HEK293 (cell line): Measurements from ENCODE around the gene MAPK8IP3.

Experiments
- CTCF ChIP-seq: fragments of 450-650 bp; formaldehyde crosslinking; IDR thresholded peaks from 2 replicates; pipeline ENCODE4 v1.5.1; 2016; ENCODE audit warnings: missing biosample characterization, missing genetic modification characterization
- ELK4 ChIP-seq: IDR thresholded peaks from 2 replicates; pipeline ENCODE4 v1.6.1; 2011; ENCODE audit warnings: mild to moderate bottlenecking, low read depth, low read length, borderline replicate concordance
- GLI2 ChIP-seq: fragments of 450-650 bp; formaldehyde crosslinking; IDR thresholded peaks from 2 replicates; pipeline ENCODE4; 2017; ENCODE audit warnings: missing biosample characterization, missing genetic modification characterization, low read depth, borderline replicate concordance
- PRDM10 ChIP-seq: fragments of 450-650 bp; formaldehyde crosslinking; IDR thresholded peaks from 2 replicates; pipeline ENCODE4 v1.5.1; 2016; ENCODE audit warnings: missing biosample characterization, missing genetic modification characterization
- YY1 ChIP-seq: fragments of 450-650 bp; formaldehyde crosslinking; IDR thresholded peaks from 2 replicates; pipeline ENCODE4 v1.5.1; 2018; ENCODE audit warnings: missing biosample characterization, missing genetic modification characterization
- ZBTB7A ChIP-seq: fragments of 450-650 bp; formaldehyde crosslinking; IDR thresholded peaks from 2 replicates; pipeline ENCODE4 v1.5.1; 2016; ENCODE audit warnings: low read depth, missing biosample characterization, missing genetic modification characterization
- ZNF169 ChIP-seq: fragments of 450-650 bp; formaldehyde crosslinking; IDR thresholded peaks from 2 replicates; pipeline ENCODE4 v1.5.1; 2016; ENCODE audit warnings: missing biosample characterization, missing genetic modification characterization
- ZSCAN18 ChIP-seq: fragments of 450-650 bp; formaldehyde crosslinking; IDR thresholded peaks from 2 replicates; pipeline ENCODE4 v1.5.1; 2016; ENCODE audit warnings: missing biosample characterization, missing genetic modification characterization

GRCh38 chr16:1817276-1817589 is 111.2 kb downstream of the MAPK8IP3 start:
- no peak for TF ChIP-seq CTCF
- no peak for TF ChIP-seq ZSCAN18 (tag by site-specific recombination)
- TF ChIP-seq GLI2 (tag by site-specific recombination) = no peak
- TF ChIP-seq ZNF169 = no peak
- no peak for TF ChIP-seq PRDM10
- TF ChIP-seq ELK4 = no peak
- no peak for TF ChIP-seq YY1
- TF ChIP-seq ZBTB7A (tag by site-specific recombination) = no peak
